Measurements from ENCODE around the gene SOX1. TPM values are rescaled to one million over a fixed set of nuclear protein-coding genes. Genes with fewer than 3 reads are reported as not detected.
A peak's percentile ranks its signal among the peaks of the same experiment; 100 is the strongest.

Gene SOX1
- polyA plus RNA-seq, 3 donors = not detected

DNA sequence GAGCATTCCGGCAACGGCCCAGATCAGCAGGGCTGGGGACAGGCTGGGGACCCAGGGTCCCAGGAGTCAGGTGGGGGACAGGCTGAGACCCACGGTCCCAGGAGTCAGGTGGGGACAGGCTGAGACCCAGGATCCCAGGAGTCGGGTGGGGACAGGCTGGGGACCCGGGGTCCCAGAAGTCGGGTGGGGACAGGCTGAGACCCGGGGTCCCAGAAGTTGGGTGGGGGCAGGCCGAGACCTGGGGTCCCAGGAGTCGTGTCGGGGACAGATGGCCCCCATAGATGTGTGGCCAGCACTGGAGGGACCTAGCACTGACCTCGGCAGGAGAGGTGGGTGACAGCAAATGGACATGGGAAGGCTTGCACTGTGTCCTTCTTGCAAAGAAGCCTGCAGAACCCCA lies 39.7 kb upstream of the SOX1 start:
- intact Hi-C loops (cut with micrococcal nuclease) = no loop called here
- no peaks in the 10 kb centered on the region for H3K4me1 ChIP-seq (ENCODE audit: control insufficient read depth in 1 of 2, insufficient read depth in 2 of 2, low read length in 2 of 2)
- Mint-ChIP-seq H3K4me3 (no peak overlapping the region), H3K27ac (peak overlapping the region in 1 of 7 donors; percentile 8), H3K4me1 (no peaks in the 10 kb centered on the region), H3K36me3 (no peaks in the 10 kb centered on the region), H3K27me3 (ENCODE audit: low read depth in 3 of 3) (peaks cover 2 to 5% (median 5%) of the 10 kb centered on the region in 3 donors), H3K9me3 (peaks cover 5 to 22% (median 13%) of the 10 kb centered on the region in 7 donors)
- H3K36me3 ChIP-seq (replicated peaks in 1 of 2; ENCODE audit: control insufficient read depth in 1 of 2, insufficient read depth in 2 of 2, low read length in 2 of 2) = no peaks in the 10 kb centered on the region
- TF ChIP-seq, protein P1, sequence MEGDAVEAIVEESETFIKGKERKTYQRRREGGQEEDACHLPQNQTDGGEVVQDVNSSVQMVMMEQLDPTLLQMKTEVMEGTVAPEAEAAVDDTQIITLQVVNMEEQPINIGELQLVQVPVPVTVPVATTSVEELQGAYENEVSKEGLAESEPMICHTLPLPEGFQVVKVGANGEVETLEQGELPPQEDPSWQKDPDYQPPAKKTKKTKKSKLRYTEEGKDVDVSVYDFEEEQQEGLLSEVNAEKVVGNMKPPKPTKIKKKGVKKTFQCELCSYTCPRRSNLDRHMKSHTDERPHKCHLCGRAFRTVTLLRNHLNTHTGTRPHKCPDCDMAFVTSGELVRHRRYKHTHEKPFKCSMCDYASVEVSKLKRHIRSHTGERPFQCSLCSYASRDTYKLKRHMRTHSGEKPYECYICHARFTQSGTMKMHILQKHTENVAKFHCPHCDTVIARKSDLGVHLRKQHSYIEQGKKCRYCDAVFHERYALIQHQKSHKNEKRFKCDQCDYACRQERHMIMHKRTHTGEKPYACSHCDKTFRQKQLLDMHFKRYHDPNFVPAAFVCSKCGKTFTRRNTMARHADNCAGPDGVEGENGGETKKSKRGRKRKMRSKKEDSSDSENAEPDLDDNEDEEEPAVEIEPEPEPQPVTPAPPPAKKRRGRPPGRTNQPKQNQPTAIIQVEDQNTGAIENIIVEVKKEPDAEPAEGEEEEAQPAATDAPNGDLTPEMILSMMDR (IDR thresholded peaks at IDR 0.05) = no peak
- no peaks in the 10 kb centered on the region for H4K20me1 ChIP-seq (ENCODE audit: insufficient read depth, low read length)
- H3K4me2 ChIP-seq (replicated peaks; ENCODE audit: extremely low read depth, low read length, poor library complexity, severe bottlenecking) = no peak overlapping the region
- H3K4me3 ChIP-seq (replicated peaks in 1 of 3; ENCODE audit: low read depth in 2 of 3, low read length in 3 of 3) = no peak overlapping the region
- H3K27me3 ChIP-seq (ENCODE audit: control insufficient read depth in 2 of 2, insufficient read depth in 2 of 2, low read length in 2 of 2) = no peaks in the 10 kb centered on the region
- WGBS (ENCODE audit: insufficient coverage) = 92% methylated on average over 11 of the region's 11 CpGs
- DNase-seq = no peak
- no peak overlapping the region for H2AFZ ChIP-seq (ENCODE audit: insufficient read depth, low read depth, low read length, poor library complexity, severe bottlenecking)
- no peak overlapping the region for H3K9ac ChIP-seq (ENCODE audit: insufficient read depth, low read length, poor library complexity, severe bottlenecking)
- no peak overlapping the region for H3K27ac ChIP-seq (ENCODE audit: low read depth in 1 of 2, low read length in 2 of 2)
- H3K9me3 ChIP-seq (replicated peaks in 1 of 2; ENCODE audit: control insufficient read depth in 1 of 2, insufficient read depth in 1 of 2, low read length in 2 of 2) = peaks cover 0 to 11% of the 10 kb centered on the region in 2 donors
- no peaks in the 10 kb centered on the region for H3K79me2 ChIP-seq (ENCODE audit: insufficient read depth, low read length)

DNA sequence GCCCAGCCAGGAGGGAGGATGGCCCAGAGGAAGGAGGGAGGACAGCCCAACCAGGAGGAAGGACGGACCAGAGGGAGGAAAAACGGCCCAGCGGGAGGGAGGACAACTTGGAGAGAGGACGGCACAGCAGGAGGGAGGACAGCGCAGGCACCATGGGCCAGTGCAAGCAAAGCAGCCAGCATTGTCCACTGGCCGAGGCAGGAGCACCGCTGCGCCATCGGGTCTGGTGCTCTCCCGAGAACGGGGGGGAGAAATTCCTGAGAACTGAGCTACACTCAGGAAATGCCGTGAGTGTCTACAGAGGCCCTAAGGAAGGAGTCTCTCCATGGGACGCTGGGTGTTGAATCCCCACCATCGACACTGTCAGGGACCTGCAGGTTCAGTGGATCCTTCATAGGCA lies 38.5 kb upstream of the SOX1 start:
- Histone ChIP-seq H2AFZ (ENCODE audit: insufficient read depth, low read depth, low read length, poor library complexity, severe bottlenecking) (no peak overlapping the region), H3K9me3 (replicated peaks in 1 of 2; ENCODE audit: control insufficient read depth in 1 of 2, insufficient read depth in 1 of 2, low read length in 2 of 2) (peaks cover 0 to 11% of the 10 kb centered on the region in 2 donors), H3K27me3 (ENCODE audit: control insufficient read depth in 2 of 2, insufficient read depth in 2 of 2, low read length in 2 of 2) (no peaks in the 10 kb centered on the region), H3K4me1 (ENCODE audit: control insufficient read depth in 1 of 2, insufficient read depth in 2 of 2, low read length in 2 of 2) (no peaks in the 10 kb centered on the region), H4K20me1 (ENCODE audit: insufficient read depth, low read length) (no peaks in the 10 kb centered on the region), H3K9ac (ENCODE audit: insufficient read depth, low read length, poor library complexity, severe bottlenecking) (no peak overlapping the region), H3K79me2 (ENCODE audit: insufficient read depth, low read length) (no peaks in the 10 kb centered on the region), H3K4me3 (replicated peaks in 1 of 3; ENCODE audit: low read depth in 2 of 3, low read length in 3 of 3) (no peak overlapping the region), H3K4me2 (replicated peaks; ENCODE audit: extremely low read depth, low read length, poor library complexity, severe bottlenecking) (no peak overlapping the region), H3K36me3 (replicated peaks in 1 of 2; ENCODE audit: control insufficient read depth in 1 of 2, insufficient read depth in 2 of 2, low read length in 2 of 2) (no peaks in the 10 kb centered on the region), H3K27ac (ENCODE audit: low read depth in 1 of 2, low read length in 2 of 2) (no peak overlapping the region)
- Mint-ChIP-seq H3K4me3 (no peak overlapping the region), H3K27ac (no peak overlapping the region), H3K36me3 (no peaks in the 10 kb centered on the region), H3K4me1 (no peaks in the 10 kb centered on the region), H3K9me3 (peaks cover 5 to 20% (median 10%) of the 10 kb centered on the region in 7 donors), H3K27me3 (ENCODE audit: low read depth in 3 of 3) (peaks cover 2 to 5% (median 5%) of the 10 kb centered on the region in 3 donors)
- WGBS (ENCODE audit: insufficient coverage) = 85% methylated on average over 14 of the region's 14 CpGs
- no peak for DNase-seq
- intact Hi-C loops (cut with micrococcal nuclease) = no loop called here
- TF ChIP-seq, protein P1 (IDR thresholded peaks at IDR 0.05) = no peak
